NCI-H2171 treated with DMSO at 0.1 percent for 48 hours (cell line): ENCODE results near the gene CDK1.

Experiments used
- DNase-seq: peaks from one replicate; lab custom pipeline; 2025; lab: John Stamatoyannopoulos, UW

CDK1 gene

GRCh38 chr10:60778214-60778970 lies at the start of gene CDK1:
TSS of gene CDK1 (plus strand) at chr10:60778478. CDS start at chr10:60780166, 1,688 bp downstream.
- DNase-seq = peak; percentile 95

- no peak for DNase-seq
Observed at GRCh38 chr10:60729106-60729505, 49.2 kb upstream of the CDK1 start.

- DNase-seq = no peak
Observed at GRCh38 chr10:60731134-60731885, 47.0 kb upstream of the CDK1 start.

- no peak for DNase-seq
Observed at GRCh38 chr10:60732198-60732806, 46.0 kb upstream of the CDK1 start.

- peak; percentile 42 for DNase-seq
Observed at GRCh38 chr10:60732807-60733516, 45.3 kb upstream of the CDK1 start.

GRCh38 chr10:60733517-60733822 lies 44.8 kb upstream of the CDK1 start:
- no peak for DNase-seq

GRCh38 chr10:60733826-60734225 lies 44.5 kb upstream of the CDK1 start:
- DNase-seq = no peak

GRCh38 chr10:60734226-60734625 lies 44.1 kb upstream of the CDK1 start:
- DNase-seq = no peak

GRCh38 chr10:60735244-60735643 lies 43.0 kb upstream of the CDK1 start:
- no peak for DNase-seq

- no peak for DNase-seq
Observed at GRCh38 chr10:60737242-60737641, 41.0 kb upstream of the CDK1 start.

GRCh38 chr10:60739558-60739957 lies 38.7 kb upstream of the CDK1 start:
- no peak for DNase-seq

- DNase-seq = no peak
Observed at GRCh38 chr10:60742512-60742911, 35.8 kb upstream of the CDK1 start.

- DNase-seq = no peak
Observed at GRCh38 chr10:60747817-60748469, 30.3 kb upstream of the CDK1 start.

GRCh38 chr10:60753152-60753551 lies 25.1 kb upstream of the CDK1 start:
- no peak for DNase-seq

GRCh38 chr10:60753817-60754216 lies 24.5 kb upstream of the CDK1 start:
- DNase-seq = no peak

- DNase-seq = peak; percentile 66
Observed at GRCh38 chr10:60757420-60757895, 20.8 kb upstream of the CDK1 start.

- no peak for DNase-seq
Observed at GRCh38 chr10:60759181-60759580, 19.1 kb upstream of the CDK1 start.

- DNase-seq = peak; percentile 82
Observed at GRCh38 chr10:60760711-60761210, 17.5 kb upstream of the CDK1 start.

GRCh38 chr10:60762554-60762953 lies 15.7 kb upstream of the CDK1 start:
- no peak for DNase-seq

- no peak for DNase-seq
Observed at GRCh38 chr10:60767424-60767823, 10.9 kb upstream of the CDK1 start.

- no peak for DNase-seq
Observed at GRCh38 chr10:60769406-60769805, 8.9 kb upstream of the CDK1 start.
